ENCODE data around the gene ZNF79. TPM values are rescaled to one million over a fixed set of nuclear protein-coding genes. Genes with fewer than 3 reads are reported as not detected.

ZNF79 gene
- total RNA-seq, 1 donor from 2014 or later: 7.9 TPM

- Mint-ChIP-seq H3K4me1 (ENCODE audit: low read depth) (peaks cover 43% of the 10 kb centered on the region), H3K4me3 (ENCODE audit: unreplicated experiment) (peak within 1 kb of the TSS; percentile 93), H3K9me3 (ENCODE audit: low read depth) (peaks cover 3% of the 10 kb centered on the region), H3K27me3 (ENCODE audit: low read depth) (no peaks in the 10 kb centered on the region), H3K36me3 (ENCODE audit: low read depth) (peaks cover 43% of the 10 kb centered on the region), H3K27ac (ENCODE audit: unreplicated experiment) (peak within 1 kb of the TSS; percentile 99)
- DNase-seq (ENCODE audit: low spot score): peak; percentile 97
- peak; percentile 47 for TF ChIP-seq CTCF (IDR thresholded peaks at IDR 0.05)
Measured at GRCh38 chr9:127450830-127451607, 26.8 kb downstream of the ZNF79 start, which contains the start of the genes LRSAM1 and RPL12. Gene LRSAM1, plus strand, starts transcription at chr9:127451510. Its CDS starts 3,018 bp downstream, at chr9:127454528. Gene RPL12, minus strand, starts transcription at chr9:127451406. Its CDS starts 89 bp downstream, at chr9:127451317.

- peaks cover 38% of the 10 kb centered on the region for H3K36me3 Mint-ChIP-seq (ENCODE audit: low read depth)
- DNase-seq (ENCODE audit: low spot score): no peak
- H3K27ac Mint-ChIP-seq (ENCODE audit: unreplicated experiment): peak overlapping the region; percentile 99
- peaks cover 43% of the 10 kb centered on the region for H3K4me1 Mint-ChIP-seq (ENCODE audit: low read depth)
- no peak for TF ChIP-seq CTCF (IDR thresholded peaks at IDR 0.05)
- peak overlapping the region; percentile 93 for H3K4me3 Mint-ChIP-seq (ENCODE audit: unreplicated experiment)
- no peaks in the 10 kb centered on the region for H3K27me3 Mint-ChIP-seq (ENCODE audit: low read depth)
- no peaks in the 10 kb centered on the region for H3K9me3 Mint-ChIP-seq (ENCODE audit: low read depth)
Measured at GRCh38 chr9:127451608-127451857, 27.4 kb downstream of the ZNF79 start.

GRCh38 chr9:127451858-127452656 lies 27.9 kb downstream of the ZNF79 start:
- TF ChIP-seq CTCF (IDR thresholded peaks at IDR 0.05): no peak
- Mint-ChIP-seq H3K9me3 (ENCODE audit: low read depth) (no peaks in the 10 kb centered on the region), H3K4me3 (ENCODE audit: unreplicated experiment) (peak overlapping the region; percentile 93), H3K36me3 (ENCODE audit: low read depth) (peaks cover 34% of the 10 kb centered on the region), H3K27ac (ENCODE audit: unreplicated experiment) (peak overlapping the region; percentile 99), H3K4me1 (ENCODE audit: low read depth) (peaks cover 43% of the 10 kb centered on the region), H3K27me3 (ENCODE audit: low read depth) (no peaks in the 10 kb centered on the region)
- no peak for DNase-seq (ENCODE audit: low spot score)

- peak overlapping the region; percentile 93 for H3K4me3 Mint-ChIP-seq (ENCODE audit: unreplicated experiment)
- no peaks in the 10 kb centered on the region for H3K9me3 Mint-ChIP-seq (ENCODE audit: low read depth)
- peaks cover 33% of the 10 kb centered on the region for H3K36me3 Mint-ChIP-seq (ENCODE audit: low read depth)
- TF ChIP-seq CTCF (IDR thresholded peaks at IDR 0.05): no peak
- DNase-seq (ENCODE audit: low spot score): no peak
- H3K27ac Mint-ChIP-seq (ENCODE audit: unreplicated experiment): no peak overlapping the region
- peaks cover 41% of the 10 kb centered on the region for H3K4me1 Mint-ChIP-seq (ENCODE audit: low read depth)
- H3K27me3 Mint-ChIP-seq (ENCODE audit: low read depth): no peaks in the 10 kb centered on the region
Measured at GRCh38 chr9:127452691-127453090, 28.5 kb downstream of the ZNF79 start.

- TF ChIP-seq CTCF (IDR thresholded peaks at IDR 0.05): peak; percentile 53
- DNase-seq (ENCODE audit: low spot score): no peak
- peaks cover 14% of the 10 kb centered on the region for H3K4me1 Mint-ChIP-seq (ENCODE audit: low read depth)
- H3K4me3 Mint-ChIP-seq (ENCODE audit: unreplicated experiment): no peak overlapping the region
- H3K27ac Mint-ChIP-seq (ENCODE audit: unreplicated experiment): no peak overlapping the region
- no peaks in the 10 kb centered on the region for H3K27me3 Mint-ChIP-seq (ENCODE audit: low read depth)
- peaks cover 13% of the 10 kb centered on the region for H3K36me3 Mint-ChIP-seq (ENCODE audit: low read depth)
- no peaks in the 10 kb centered on the region for H3K9me3 Mint-ChIP-seq (ENCODE audit: low read depth)
Measured at GRCh38 chr9:127455324-127455992, 31.3 kb downstream of the ZNF79 start.
